Fibroblast of mammary gland (primary cell): ENCODE results near the gene ADK.

Experiments
- DNase-seq: peaks from one replicate; pipeline ENCODE4 v3.0.0-alpha.2; 2010; ENCODE audit warnings: low read depth
- H3K4me3 ChIP-seq: 2 replicates; pipeline ENCODE4 v1.5.1; 2011; ENCODE audit warnings: low read depth, mild to moderate bottlenecking, low read length, moderate library complexity; ENCODE audit not compliant: control insufficient read depth
- CTCF ChIP-seq: conservative IDR thresholded peaks from 2 replicates; pipeline ENCODE4 v1.5.1; 2011; ENCODE audit warnings: low read depth, low read length, inconsistent platforms; ENCODE audit not compliant: control insufficient read depth, insufficient read depth

Gene ADK

GRCh38 chr10:74150990-74151878, at the start of gene ADK:
ADK (plus strand) TSS chr10:74151221; CDS start chr10:74151279, 58 bp downstream.
- TF ChIP-seq CTCF: no peak
- DNase-seq: peak; percentile 96
- H3K4me3 ChIP-seq: peak within 1 kb of the TSS; percentile 84

- peak; percentile 49 for TF ChIP-seq CTCF
- H3K4me3 ChIP-seq: no peak overlapping the region
- DNase-seq: peak; percentile 38
These were observed 47.3 kb upstream of the ADK start for GRCh38 chr10:74103560-74104258.

- no peak overlapping the region for H3K4me3 ChIP-seq
- TF ChIP-seq CTCF: no peak
- no peak for DNase-seq
These were observed 46.5 kb upstream of the ADK start for GRCh38 chr10:74104480-74104879.

- H3K4me3 ChIP-seq: no peak overlapping the region
- no peak for TF ChIP-seq CTCF
- no peak for DNase-seq
These were observed 46.0 kb upstream of the ADK start for GRCh38 chr10:74104996-74105395.

DNA sequence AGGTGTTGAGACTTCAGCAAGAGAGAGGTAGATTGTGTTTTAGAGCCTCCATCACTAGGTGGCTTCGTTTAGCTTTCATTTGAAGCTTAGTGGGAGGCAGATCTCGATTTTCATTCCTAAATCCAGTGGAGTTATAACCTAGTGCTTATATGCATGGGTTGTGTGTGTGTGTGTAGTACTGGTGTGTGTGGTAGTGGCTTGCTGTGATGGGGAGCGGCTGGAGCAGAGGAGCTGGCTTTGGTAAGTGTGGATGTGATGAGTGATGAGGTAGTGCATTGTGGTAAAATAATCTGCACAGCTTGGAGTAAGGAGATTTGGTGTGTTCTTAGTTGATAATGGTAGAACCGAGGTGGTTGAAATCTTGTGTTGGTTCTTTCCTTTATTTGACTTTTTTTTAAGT, 43.6 kb upstream of the ADK start:
- TF ChIP-seq CTCF: no peak
- H3K4me3 ChIP-seq: no peak overlapping the region
- no peak for DNase-seq

GRCh38 chr10:74109452-74109851, 41.6 kb upstream of the ADK start:
- no peak for DNase-seq
- no peak for TF ChIP-seq CTCF
- no peak overlapping the region for H3K4me3 ChIP-seq
